IgD-negative memory B cell (primary cell): ENCODE data around the gene GUCA1C. TPM values are rescaled to one million over a fixed set of nuclear protein-coding genes. Genes with fewer than 3 reads are reported as not detected.

ENCODE experiments used
- H3K27ac Mint-ChIP-seq, 3 donors: one replicate each; pipeline ENCODE4 v1.8.0; 2020 to 2022; ENCODE audit warnings: mild to moderate bottlenecking in 3 of 3, mixed read lengths in 3 of 3, moderate library complexity in 1 of 3
- H3K27me3 Mint-ChIP-seq: one replicate; pipeline ENCODE4 v1.8.0; 2021; ENCODE audit warnings: mixed read lengths
- H3K36me3 Mint-ChIP-seq: one replicate; pipeline ENCODE4 v1.8.0; 2020; ENCODE audit warnings: mild to moderate bottlenecking, mixed read lengths
- H3K4me1 Mint-ChIP-seq, 3 donors: one replicate each; pipeline ENCODE4 v1.8.0; 2020 to 2022; ENCODE audit warnings: mixed read lengths in 3 of 3, mild to moderate bottlenecking in 1 of 3
- H3K4me3 Mint-ChIP-seq, 4 donors: one replicate each; pipeline ENCODE4 v1.8.0; 2020 to 2022; ENCODE audit warnings: mild to moderate bottlenecking in 4 of 4, mixed read lengths in 4 of 4, moderate library complexity in 3 of 4
- H3K9me3 Mint-ChIP-seq, 3 donors: one replicate each; pipeline ENCODE4 v1.8.0; 2020 to 2021; ENCODE audit warnings: mixed read lengths in 3 of 3, mild to moderate bottlenecking in 1 of 3
- polyA plus RNA-seq: library from polyadenylated mRNA; unstranded; fragments of 300-500 nt; fragmentation: Illumina TruSeq; gene quantifications from one replicate; pipeline ENCODE4 v1.2.3, GENCODE V29; 2021

Gene GUCA1C
- polyA plus RNA-seq, 1 donor from 2014 or later = not detected

DNA sequence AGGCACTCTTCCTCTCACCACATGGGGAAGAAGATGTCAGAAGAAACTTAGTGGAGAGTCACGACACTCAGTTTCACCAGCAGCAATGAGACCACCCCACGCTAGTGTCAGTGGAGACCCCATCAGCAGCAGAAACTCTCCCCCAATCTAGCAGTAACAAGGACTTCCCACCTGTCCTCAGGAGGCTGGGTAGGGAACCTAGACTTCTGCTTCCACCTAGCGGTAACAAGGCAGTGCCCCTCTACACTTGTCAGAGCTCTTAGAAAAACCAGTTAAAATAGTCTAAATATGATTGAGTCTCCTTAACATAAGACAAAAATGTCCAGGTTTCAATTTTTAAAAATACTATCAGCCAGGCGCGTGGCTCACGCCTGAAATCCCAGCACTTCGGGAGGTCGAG lies 73.8 kb downstream of the GUCA1C start:
- Mint-ChIP-seq H3K9me3 (no peaks in the 10 kb centered on the region), H3K27ac (no peak overlapping the region), H3K36me3 (peaks cover 3% of the 10 kb centered on the region), H3K4me1 (peaks cover 0 to 2% (median 0%) of the 10 kb centered on the region in 3 donors), H3K27me3 (peaks cover 2% of the 10 kb centered on the region), H3K4me3 (no peak overlapping the region)

DNA sequence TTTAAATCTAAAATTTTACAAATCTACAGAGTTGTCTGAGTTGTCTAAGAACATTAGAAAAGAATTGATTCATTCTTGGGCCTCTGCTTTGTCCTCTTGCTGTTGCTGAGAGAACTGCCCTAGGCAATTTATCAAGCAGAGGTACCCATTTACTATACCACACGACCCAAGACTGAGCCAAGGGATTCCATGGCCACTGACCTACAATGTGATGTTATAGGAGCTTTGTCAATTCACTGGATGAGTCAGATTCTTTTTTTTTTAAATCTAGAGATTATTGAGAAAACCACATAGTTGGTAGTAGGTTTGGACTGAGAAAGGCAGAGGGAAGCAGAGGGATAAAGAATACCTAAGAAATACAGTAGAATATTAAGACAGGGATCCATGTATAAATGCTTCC lies 75.8 kb downstream of the GUCA1C start:
- Mint-ChIP-seq H3K9me3 (no peaks in the 10 kb centered on the region), H3K4me3 (no peak overlapping the region), H3K27ac (no peak overlapping the region), H3K4me1 (no peaks in the 10 kb centered on the region), H3K27me3 (peaks cover 2% of the 10 kb centered on the region), H3K36me3 (peaks cover 3% of the 10 kb centered on the region)

DNA sequence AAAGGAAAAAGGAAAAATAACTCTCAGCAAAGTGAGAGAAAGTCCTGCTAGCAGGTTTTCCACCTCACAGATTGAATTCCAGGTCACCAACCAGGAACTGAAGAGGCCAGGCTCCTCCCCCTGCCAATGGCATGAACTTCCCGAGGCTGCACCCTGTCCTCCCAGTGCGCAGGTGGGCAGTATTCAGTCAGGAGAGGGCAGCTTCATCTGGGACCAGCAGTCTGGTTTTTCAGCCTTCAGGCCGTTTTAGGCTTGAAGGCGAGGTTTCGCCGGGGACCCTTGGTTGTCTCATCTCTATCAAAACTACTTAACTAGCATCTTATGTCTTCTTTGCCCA lies 89.9 kb downstream of the GUCA1C start:
- Mint-ChIP-seq H3K9me3 (peaks cover 0 to 4% (median 0%) of the 10 kb centered on the region in 3 donors), H3K27me3 (peaks cover 2% of the 10 kb centered on the region), H3K27ac (no peak overlapping the region), H3K4me1 (peaks cover 0 to 4% (median 0%) of the 10 kb centered on the region in 3 donors), H3K36me3 (peaks cover 3% of the 10 kb centered on the region), H3K4me3 (no peak overlapping the region)

DNA sequence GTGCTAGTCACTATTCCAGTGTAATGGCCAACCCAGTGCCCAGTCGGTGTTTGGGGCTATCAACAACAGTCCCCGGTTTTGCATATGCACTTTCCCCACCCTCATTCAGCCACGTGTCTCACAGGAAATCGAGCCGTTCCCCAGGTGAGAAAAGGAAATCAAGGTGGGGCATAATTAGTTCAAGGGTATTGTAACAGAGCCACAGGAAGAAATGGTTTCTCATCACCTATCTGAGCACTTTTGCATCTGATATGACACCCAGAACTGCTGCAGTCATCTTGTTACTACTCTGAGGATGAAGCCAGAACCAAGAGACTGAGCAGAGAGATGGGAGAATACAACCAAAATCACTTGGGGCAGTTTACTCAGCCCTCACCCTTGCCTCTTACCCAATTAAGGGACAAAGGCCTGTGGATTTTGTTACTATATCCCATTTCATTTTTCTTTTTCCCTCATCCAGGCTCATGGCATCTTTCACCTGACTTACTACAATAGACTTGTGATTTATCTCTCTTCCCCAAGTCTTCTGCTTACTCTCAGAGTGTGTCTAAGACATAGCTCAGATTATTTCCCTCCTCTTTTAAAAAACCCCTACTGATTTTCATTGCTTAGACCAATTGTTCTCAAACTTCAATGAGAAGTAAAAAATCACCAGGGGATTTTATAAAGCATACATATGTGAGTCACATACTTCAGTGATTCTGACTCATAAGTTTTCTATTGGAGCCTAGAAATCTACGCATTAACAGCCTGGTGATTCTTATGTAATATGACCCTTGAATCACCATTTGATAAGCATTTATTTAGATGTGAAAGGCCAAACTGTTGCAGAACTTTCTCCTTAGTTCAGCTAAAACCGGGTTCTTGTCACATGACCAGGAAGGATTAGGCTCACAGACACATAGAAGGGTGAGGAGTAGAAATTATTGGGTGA lies 90.5 kb downstream of the GUCA1C start:
- H3K36me3 Mint-ChIP-seq = peaks cover 3% of the 10 kb centered on the region
- H3K4me3 Mint-ChIP-seq = no peak overlapping the region
- peaks cover 0 to 4% (median 0%) of the 10 kb centered on the region in 3 donors for H3K4me1 Mint-ChIP-seq
- no peak overlapping the region for H3K27ac Mint-ChIP-seq
- H3K9me3 Mint-ChIP-seq = peaks cover 0 to 4% (median 0%) of the 10 kb centered on the region in 3 donors
- peaks cover 2% of the 10 kb centered on the region for H3K27me3 Mint-ChIP-seq

DNA sequence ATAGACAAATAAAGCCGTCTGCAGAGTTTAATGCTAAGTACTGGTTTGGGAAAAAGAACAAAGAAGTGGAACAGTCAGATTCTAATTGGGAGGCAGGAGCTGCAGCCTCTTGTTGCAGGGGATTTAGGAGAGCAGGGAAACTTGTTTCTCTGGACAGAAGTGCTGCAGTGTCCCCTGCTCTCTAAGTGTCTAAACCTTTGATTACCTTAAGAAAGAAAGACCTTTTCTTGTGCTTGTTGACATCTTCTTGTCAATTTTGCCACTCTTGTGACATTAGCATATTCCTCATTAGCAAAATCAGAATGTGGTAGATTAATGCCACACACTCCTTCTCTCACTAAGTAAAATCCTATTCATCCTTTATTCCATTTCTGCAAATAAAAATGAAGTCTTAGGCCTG lies 92.3 kb downstream of the GUCA1C start:
- Mint-ChIP-seq H3K9me3 (peaks cover 0 to 4% (median 0%) of the 10 kb centered on the region in 3 donors), H3K27ac (no peak overlapping the region), H3K4me3 (no peak overlapping the region), H3K4me1 (peaks cover 0 to 2% (median 0%) of the 10 kb centered on the region in 3 donors), H3K36me3 (peaks cover 3% of the 10 kb centered on the region), H3K27me3 (peaks cover 2% of the 10 kb centered on the region)

Other genes with a start within 250 kb of the GUCA1C start
- not detected for gene RETNLB, start 196.5 kb downstream of the GUCA1C start, polyA plus RNA-seq
- 4.3 TPM for gene TRAT1, start 131.1 kb downstream of the GUCA1C start, polyA plus RNA-seq
- not detected for gene MORC1, start 164.3 kb upstream of the GUCA1C start, polyA plus RNA-seq
- gene C3orf85, start 182.8 kb upstream of the GUCA1C start, polyA plus RNA-seq = not detected